ENCODE results near the gene SDK1.

SDK1 gene

DNA sequence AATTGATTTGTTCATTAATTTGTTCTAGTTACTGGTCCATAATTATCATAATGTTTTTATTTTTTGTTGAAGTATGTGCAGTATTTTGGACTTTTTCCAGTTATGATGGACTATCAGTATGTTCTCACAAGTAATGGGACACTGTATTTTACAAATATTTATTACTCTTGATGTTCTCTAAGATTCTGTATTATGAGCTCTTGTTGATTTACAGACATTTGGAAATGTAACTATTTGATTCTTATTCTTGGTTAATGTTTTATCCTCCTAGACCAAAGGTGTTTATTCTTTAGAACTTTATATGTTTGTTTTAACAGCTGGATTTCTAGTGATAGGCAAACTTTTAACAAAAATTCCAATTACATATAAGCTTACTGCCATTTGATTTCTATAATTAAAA is 200.6 kb downstream of the SDK1 start:
- Histone ChIP-seq H2BK12ac (ENCODE audit: low read length) (no peak overlapping the region), H3K79me2 (ENCODE audit: control insufficient read depth, insufficient read depth, low read length, poor library complexity) (no peaks in the 10 kb centered on the region), H4K91ac (ENCODE audit: low read depth, low read length) (no peak overlapping the region), H3K4ac (ENCODE audit: low read depth, low read length) (no peak overlapping the region), H4K12ac (ENCODE audit: low read depth, low read length) (no peak overlapping the region), H4K8ac (ENCODE audit: low read depth, low read length) (no peak overlapping the region), H3K27ac (ENCODE audit: low read depth, low read length) (no peak overlapping the region), H3K9ac (ENCODE audit: low read length) (no peak overlapping the region), H3K4me3 (ENCODE audit: low read depth, low read length) (no peak overlapping the region), H3K18ac (ENCODE audit: low read length) (no peak overlapping the region), H3K9me3 (ENCODE audit: insufficient read depth, low read depth, low read length) (peaks cover 2% of the 10 kb centered on the region), H3K27me3 (ENCODE audit: insufficient read depth, low read length) (no peaks in the 10 kb centered on the region), H3K4me1 (ENCODE audit: control insufficient read depth in 1 of 2, insufficient read depth in 2 of 2, low read length in 2 of 2) (peaks cover 0 to 3% of the 10 kb centered on the region in 2 experiments), H2BK5ac (ENCODE audit: low read depth, low read length, poor library complexity) (no peak overlapping the region), H2AFZ (ENCODE audit: insufficient read depth, low read length, poor library complexity) (no peak overlapping the region), H2AK5ac (ENCODE audit: low read length) (no peak overlapping the region), H3K79me1 (ENCODE audit: low read length) (no peaks in the 10 kb centered on the region), H3K36me3 (ENCODE audit: control insufficient read depth in 1 of 2, insufficient read depth in 2 of 2, low read length in 2 of 2) (peaks cover 0 to 2% of the 10 kb centered on the region in 2 experiments), H2BK120ac (ENCODE audit: insufficient read depth, low read length, poor library complexity) (no peak overlapping the region), H3K23ac (ENCODE audit: low read length) (no peak overlapping the region), H3K4me2 (ENCODE audit: low read length) (no peak overlapping the region), H3K14ac (ENCODE audit: low read length) (no peak overlapping the region)
- no peak for DNase-seq

DNA sequence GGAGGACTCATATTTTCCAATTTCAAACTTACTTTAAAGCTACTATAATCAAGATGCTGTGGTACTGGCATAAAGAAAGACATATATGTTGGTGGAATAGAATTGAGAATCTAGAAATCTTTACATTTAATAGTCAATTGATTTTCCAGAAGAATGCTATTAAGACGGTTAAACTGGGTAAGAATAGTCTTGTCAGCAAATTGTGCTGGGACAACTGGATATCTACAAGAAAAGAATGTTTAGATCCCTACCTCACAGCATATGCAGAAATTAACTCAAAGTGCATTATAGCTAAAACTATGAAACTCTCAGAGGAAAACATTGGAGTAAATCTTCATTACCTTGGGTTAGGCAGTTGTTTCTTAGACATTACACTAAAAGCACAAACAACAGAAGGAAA is 203.3 kb downstream of the SDK1 start:
- Histone ChIP-seq H3K4me3 (ENCODE audit: low read depth, low read length) (no peak overlapping the region), H3K36me3 (ENCODE audit: control insufficient read depth in 1 of 2, insufficient read depth in 2 of 2, low read length in 2 of 2) (peaks cover 0 to 2% of the 10 kb centered on the region in 2 experiments), H3K79me2 (ENCODE audit: control insufficient read depth, insufficient read depth, low read length, poor library complexity) (no peaks in the 10 kb centered on the region), H3K23ac (ENCODE audit: low read length) (no peak overlapping the region), H2AK5ac (ENCODE audit: low read length) (no peak overlapping the region), H3K9me3 (ENCODE audit: insufficient read depth, low read depth, low read length) (peaks cover 2% of the 10 kb centered on the region), H3K9ac (ENCODE audit: low read length) (no peak overlapping the region), H3K4me2 (ENCODE audit: low read length) (no peak overlapping the region), H4K12ac (ENCODE audit: low read depth, low read length) (no peak overlapping the region), H2AFZ (ENCODE audit: insufficient read depth, low read length, poor library complexity) (no peak overlapping the region), H3K14ac (ENCODE audit: low read length) (no peak overlapping the region), H3K4me1 (ENCODE audit: control insufficient read depth in 1 of 2, insufficient read depth in 2 of 2, low read length in 2 of 2) (peaks cover 5 to 9% of the 10 kb centered on the region in 2 experiments), H3K4ac (ENCODE audit: low read depth, low read length) (no peak overlapping the region), H4K91ac (ENCODE audit: low read depth, low read length) (no peak overlapping the region), H2BK12ac (ENCODE audit: low read length) (no peak overlapping the region), H3K18ac (ENCODE audit: low read length) (no peak overlapping the region), H3K27me3 (ENCODE audit: insufficient read depth, low read length) (no peaks in the 10 kb centered on the region), H2BK120ac (ENCODE audit: insufficient read depth, low read length, poor library complexity) (no peak overlapping the region), H4K8ac (ENCODE audit: low read depth, low read length) (no peak overlapping the region), H3K79me1 (ENCODE audit: low read length) (peaks cover 7% of the 10 kb centered on the region), H2BK5ac (ENCODE audit: low read depth, low read length, poor library complexity) (no peak overlapping the region), H3K27ac (ENCODE audit: low read depth, low read length) (no peak overlapping the region)
- no peak for DNase-seq
- no CpG with 5 or more reads among the region's 1 CpG for WGBS (ENCODE audit: extremely low coverage, insufficient coverage, insufficient read length)

DNA sequence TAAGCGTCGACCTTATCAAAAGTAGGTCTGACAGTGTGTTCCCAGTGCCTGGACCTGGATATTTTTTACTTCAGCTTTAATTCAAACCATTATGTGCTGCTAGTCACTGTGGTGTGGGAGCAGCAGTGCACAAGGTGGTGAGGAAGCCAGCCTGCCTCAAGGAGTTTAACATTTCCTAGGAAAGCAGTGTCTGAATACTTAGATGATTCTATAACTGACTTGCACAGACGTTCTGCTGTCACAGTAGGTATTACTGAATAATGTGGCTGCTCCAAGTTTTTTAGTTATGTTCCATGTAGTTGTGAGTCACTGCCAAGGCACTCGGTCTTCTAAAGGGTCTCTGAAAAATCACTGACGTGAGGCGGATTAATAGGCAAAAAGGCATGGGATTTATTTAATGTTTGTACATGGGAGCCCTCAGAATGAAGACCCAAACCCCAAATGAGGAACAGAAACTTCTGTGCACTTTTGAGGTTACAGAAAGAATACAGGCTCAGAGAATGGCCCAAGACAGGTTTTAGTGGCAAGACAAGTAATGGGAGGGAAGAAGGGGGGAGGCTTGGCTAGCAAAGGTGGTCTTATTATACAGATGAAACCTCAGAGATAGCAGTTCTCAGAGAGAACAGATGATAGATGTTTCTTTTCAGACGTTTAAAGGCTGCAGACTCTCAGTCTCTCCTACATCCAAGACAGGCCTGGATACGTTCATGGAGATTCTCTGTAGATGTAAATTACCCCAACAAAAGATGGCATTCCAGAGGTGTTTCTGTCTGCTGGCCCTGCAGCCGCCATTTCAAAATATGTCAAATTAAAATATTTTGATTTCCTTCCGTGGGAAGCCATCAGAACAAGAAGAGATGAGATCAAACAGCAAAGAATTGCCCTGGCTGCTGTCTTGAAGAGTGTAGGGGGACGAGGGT is 209.3 kb downstream of the SDK1 start:
- H3K27me3 ChIP-seq (ENCODE audit: insufficient read depth, low read length) = no peaks in the 10 kb centered on the region
- no peaks in the 10 kb centered on the region for H3K36me3 ChIP-seq (ENCODE audit: control insufficient read depth in 1 of 2, insufficient read depth in 2 of 2, low read length in 2 of 2)
- H3K27ac ChIP-seq (ENCODE audit: low read depth, low read length) = peak overlapping the region; percentile 98
- peak overlapping the region; percentile 56 for H3K4ac ChIP-seq (ENCODE audit: low read depth, low read length)
- peak overlapping the region; percentile 89 for H2BK120ac ChIP-seq (ENCODE audit: insufficient read depth, low read length, poor library complexity)
- peaks cover 17% of the 10 kb centered on the region for H3K79me1 ChIP-seq (ENCODE audit: low read length)
- no peak overlapping the region for H3K9ac ChIP-seq (ENCODE audit: low read length)
- no peak overlapping the region for H4K12ac ChIP-seq (ENCODE audit: low read depth, low read length)
- no peaks in the 10 kb centered on the region for H3K79me2 ChIP-seq (ENCODE audit: control insufficient read depth, insufficient read depth, low read length, poor library complexity)
- H3K18ac ChIP-seq (ENCODE audit: low read length) = peak overlapping the region; percentile 74
- no peak overlapping the region for H3K23ac ChIP-seq (ENCODE audit: low read length)
- H2AK5ac ChIP-seq (ENCODE audit: low read length) = peak overlapping the region; percentile 38
- peaks cover 11 to 20% of the 10 kb centered on the region in 2 experiments for H3K4me1 ChIP-seq (ENCODE audit: control insufficient read depth in 1 of 2, insufficient read depth in 2 of 2, low read length in 2 of 2)
- H3K9me3 ChIP-seq (ENCODE audit: insufficient read depth, low read depth, low read length) = no peaks in the 10 kb centered on the region
- peak overlapping the region; percentile 91 for H2BK12ac ChIP-seq (ENCODE audit: low read length)
- peak overlapping the region; percentile 84 for H4K8ac ChIP-seq (ENCODE audit: low read depth, low read length)
- H2BK5ac ChIP-seq (ENCODE audit: low read depth, low read length, poor library complexity) = peak overlapping the region; percentile 95
- peak overlapping the region; percentile 81 for H3K14ac ChIP-seq (ENCODE audit: low read length)
- H2AFZ ChIP-seq (ENCODE audit: insufficient read depth, low read length, poor library complexity) = no peak overlapping the region
- no peak for DNase-seq
- no peak overlapping the region for H3K4me3 ChIP-seq (ENCODE audit: low read depth, low read length)
- no CpG with 5 or more reads among the region's 11 CpGs for whole genome bisulfite sequencing (ENCODE audit: extremely low coverage, insufficient coverage, insufficient read length)
- H3K4me2 ChIP-seq (ENCODE audit: low read length) = peak overlapping the region; percentile 18
- peak overlapping the region; percentile 87 for H4K91ac ChIP-seq (ENCODE audit: low read depth, low read length)

DNA sequence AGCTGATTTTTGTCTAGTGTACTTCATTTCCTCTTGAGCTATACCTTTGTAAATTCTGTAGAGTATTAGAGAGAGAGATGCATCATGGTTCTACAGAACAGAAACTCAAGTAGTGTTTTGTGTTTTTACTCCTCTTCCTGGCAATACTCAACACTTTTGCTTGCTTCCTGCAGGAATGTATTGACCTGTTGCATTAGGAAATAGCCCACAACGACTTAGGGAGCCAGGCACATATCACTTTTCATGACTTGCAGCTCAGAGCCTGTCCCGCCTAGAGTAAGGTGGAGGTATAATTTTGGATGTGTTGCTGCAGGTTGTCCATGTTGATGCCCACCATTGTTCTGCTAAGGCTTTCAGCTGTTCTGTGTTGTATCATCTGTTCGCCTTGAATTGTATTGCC is 216.3 kb downstream of the SDK1 start:
- H3K27ac ChIP-seq (ENCODE audit: low read depth, low read length) = no peak overlapping the region
- H3K4me2 ChIP-seq (ENCODE audit: low read length) = no peak overlapping the region
- DNase-seq = no peak
- no peak overlapping the region for H3K4me3 ChIP-seq (ENCODE audit: low read depth, low read length)
- H3K18ac ChIP-seq (ENCODE audit: low read length) = no peak overlapping the region
- no peak overlapping the region for H3K23ac ChIP-seq (ENCODE audit: low read length)
- H2BK120ac ChIP-seq (ENCODE audit: insufficient read depth, low read length, poor library complexity) = no peak overlapping the region
- H3K4me1 ChIP-seq (ENCODE audit: control insufficient read depth in 1 of 2, insufficient read depth in 2 of 2, low read length in 2 of 2) = peaks cover 0 to 2% of the 10 kb centered on the region in 2 experiments
- H3K9ac ChIP-seq (ENCODE audit: low read length) = no peak overlapping the region
- no peak overlapping the region for H2BK12ac ChIP-seq (ENCODE audit: low read length)
- H2AFZ ChIP-seq (ENCODE audit: insufficient read depth, low read length, poor library complexity) = no peak overlapping the region
- no CpG with 5 or more reads among the region's 3 CpGs for WGBS (ENCODE audit: extremely low coverage, insufficient coverage, insufficient read length)
- no peaks in the 10 kb centered on the region for H3K79me1 ChIP-seq (ENCODE audit: low read length)
- no peak overlapping the region for H4K8ac ChIP-seq (ENCODE audit: low read depth, low read length)
- no peak overlapping the region for H3K4ac ChIP-seq (ENCODE audit: low read depth, low read length)
- no peak overlapping the region for H4K91ac ChIP-seq (ENCODE audit: low read depth, low read length)
- H2BK5ac ChIP-seq (ENCODE audit: low read depth, low read length, poor library complexity) = no peak overlapping the region
- peaks cover 1% of the 10 kb centered on the region for H3K9me3 ChIP-seq (ENCODE audit: insufficient read depth, low read depth, low read length)
- no peaks in the 10 kb centered on the region for H3K79me2 ChIP-seq (ENCODE audit: control insufficient read depth, insufficient read depth, low read length, poor library complexity)
- H2AK5ac ChIP-seq (ENCODE audit: low read length) = no peak overlapping the region
- no peaks in the 10 kb centered on the region for H3K36me3 ChIP-seq (ENCODE audit: control insufficient read depth in 1 of 2, insufficient read depth in 2 of 2, low read length in 2 of 2)
- H3K14ac ChIP-seq (ENCODE audit: low read length) = no peak overlapping the region
- H4K12ac ChIP-seq (ENCODE audit: low read depth, low read length) = no peak overlapping the region
- H3K27me3 ChIP-seq (ENCODE audit: insufficient read depth, low read length) = no peaks in the 10 kb centered on the region

Data from trophoblast cell (in vitro differentiated cells and primary cell).